ENCODE data around the gene FILIP1L.
A peak's percentile ranks its signal among the peaks of the same experiment; 100 is the strongest.

The FILIP1L gene

DNA sequence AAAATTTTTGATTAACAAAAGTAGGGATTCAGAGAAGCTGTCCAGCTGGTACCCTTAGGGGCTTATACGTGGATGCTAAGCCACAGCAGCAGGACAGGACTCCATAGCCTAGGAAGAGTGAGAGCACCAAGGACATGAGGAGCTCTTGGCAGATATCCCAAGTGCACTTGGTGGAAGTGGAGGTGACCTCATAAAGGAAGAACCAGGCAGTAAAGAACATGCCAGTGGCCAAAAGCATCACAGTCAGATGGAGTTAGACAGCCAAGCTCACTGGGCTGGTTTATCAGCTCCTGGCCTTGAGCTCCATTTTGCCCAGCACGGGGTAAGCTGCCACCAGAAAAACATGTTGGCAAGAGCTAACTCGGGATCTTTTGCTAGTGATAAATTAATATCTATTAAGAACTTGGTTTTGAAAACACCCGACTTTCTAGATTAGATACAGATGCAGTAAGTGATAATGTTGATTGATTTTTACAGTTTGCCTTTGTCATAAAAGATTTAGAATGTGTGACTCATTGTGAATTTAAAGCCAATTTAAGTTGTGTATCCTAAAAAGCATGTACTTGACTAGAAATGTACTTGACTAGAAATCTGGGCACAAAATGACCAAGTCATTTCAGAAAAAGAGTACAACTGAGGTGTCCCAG lies 188.6 kb downstream of the FILIP1L start:
- Mint-ChIP-seq H3K9me3 (peaks cover 3% of the 10 kb centered on the region in 2 donors), H3K36me3 (peaks cover 6 to 20% of the 10 kb centered on the region in 2 donors), H3K4me3 (no peak overlapping the region), H3K27me3 (no peaks in the 10 kb centered on the region), H3K27ac (no peak overlapping the region), H3K4me1 (peaks cover 13 to 15% of the 10 kb centered on the region in 2 donors)
- no peak for ATAC-seq (replicated peaks)
- no peak for DNase-seq

DNA sequence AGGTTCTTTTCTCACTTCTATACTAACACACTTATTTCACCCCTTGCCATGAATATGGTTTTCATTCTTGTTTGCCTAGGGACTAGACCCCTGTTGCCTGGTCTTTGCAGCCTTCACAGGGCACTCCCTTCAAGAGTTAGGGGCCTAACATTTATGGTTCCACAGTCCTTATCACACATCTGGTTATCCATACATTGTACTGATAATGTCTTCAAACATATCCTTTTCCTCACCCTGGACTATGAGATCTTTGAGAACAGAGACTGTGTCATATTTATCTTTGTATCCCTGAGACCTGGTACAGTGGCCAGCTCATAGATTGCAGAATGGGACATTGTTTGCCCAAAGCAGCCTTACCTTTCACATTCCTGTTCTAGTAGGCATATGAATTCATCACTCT lies 190.4 kb downstream of the FILIP1L start:
- H3K36me3 Mint-ChIP-seq: peaks cover 6 to 20% of the 10 kb centered on the region in 2 donors
- H3K4me3 Mint-ChIP-seq: no peak overlapping the region
- DNase-seq: no peak
- H3K9me3 Mint-ChIP-seq: peaks cover 3% of the 10 kb centered on the region in 2 donors
- H3K27ac Mint-ChIP-seq: no peak overlapping the region
- peaks cover 12 to 14% of the 10 kb centered on the region in 2 donors for H3K4me1 Mint-ChIP-seq
- H3K27me3 Mint-ChIP-seq: no peaks in the 10 kb centered on the region
- ATAC-seq (replicated peaks): no peak

DNA sequence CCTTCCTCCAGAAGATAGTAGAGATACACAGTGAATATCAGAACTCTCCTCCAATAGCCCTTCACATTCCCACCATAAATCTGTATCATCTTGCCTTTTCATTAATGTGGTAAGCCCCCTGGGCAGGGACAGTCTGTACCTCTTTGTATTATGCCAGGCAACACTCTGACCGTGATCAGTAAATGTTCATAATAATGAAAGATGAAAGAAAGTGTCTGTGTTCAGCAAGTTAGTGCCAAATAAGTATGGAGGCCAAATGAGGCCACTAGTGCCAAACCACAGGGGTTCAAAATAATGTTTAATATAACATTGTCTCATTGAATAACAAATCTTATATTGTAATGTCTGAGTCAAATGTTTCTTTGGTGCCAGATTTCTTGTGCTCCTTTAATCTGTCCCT lies 192.3 kb downstream of the FILIP1L start:
- ATAC-seq (replicated peaks): no peak
- H3K27ac Mint-ChIP-seq: no peak overlapping the region

DNA sequence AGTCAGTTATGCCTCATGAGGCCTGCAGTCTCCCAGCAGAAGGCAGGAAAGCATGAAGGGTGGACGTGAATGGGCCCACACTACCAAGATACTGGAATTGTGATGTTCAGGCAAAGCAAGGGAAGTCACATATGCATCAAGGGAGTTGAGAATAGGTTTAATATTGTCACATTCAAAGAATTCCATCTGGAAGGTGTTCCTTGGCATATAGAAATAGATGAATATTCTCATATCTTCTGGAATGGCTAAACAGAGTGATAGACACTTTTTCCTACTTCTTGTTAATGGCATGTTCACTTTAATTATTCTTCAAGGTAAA lies 193.0 kb downstream of the FILIP1L start:
- H3K27me3 Mint-ChIP-seq: no peaks in the 10 kb centered on the region
- peaks cover 3% of the 10 kb centered on the region in 2 donors for H3K9me3 Mint-ChIP-seq
- DNase-seq: no peak
- no peak for ATAC-seq (replicated peaks)
- no peak overlapping the region for H3K4me3 Mint-ChIP-seq
- no peak overlapping the region for H3K27ac Mint-ChIP-seq
- peaks cover 12 to 14% of the 10 kb centered on the region in 2 donors for H3K4me1 Mint-ChIP-seq
- peaks cover 10 to 27% of the 10 kb centered on the region in 2 donors for H3K36me3 Mint-ChIP-seq

More for the DNA sequence above, 192.3 kb downstream of the FILIP1L start:
- Mint-ChIP-seq H3K36me3 (peaks cover 10 to 27% of the 10 kb centered on the region in 2 donors), H3K9me3 (peaks cover 3% of the 10 kb centered on the region in 2 donors), H3K4me3 (no peak overlapping the region), H3K4me1 (peaks cover 12 to 14% of the 10 kb centered on the region in 2 donors), H3K27me3 (no peaks in the 10 kb centered on the region)
- no peak for DNase-seq

DNA sequence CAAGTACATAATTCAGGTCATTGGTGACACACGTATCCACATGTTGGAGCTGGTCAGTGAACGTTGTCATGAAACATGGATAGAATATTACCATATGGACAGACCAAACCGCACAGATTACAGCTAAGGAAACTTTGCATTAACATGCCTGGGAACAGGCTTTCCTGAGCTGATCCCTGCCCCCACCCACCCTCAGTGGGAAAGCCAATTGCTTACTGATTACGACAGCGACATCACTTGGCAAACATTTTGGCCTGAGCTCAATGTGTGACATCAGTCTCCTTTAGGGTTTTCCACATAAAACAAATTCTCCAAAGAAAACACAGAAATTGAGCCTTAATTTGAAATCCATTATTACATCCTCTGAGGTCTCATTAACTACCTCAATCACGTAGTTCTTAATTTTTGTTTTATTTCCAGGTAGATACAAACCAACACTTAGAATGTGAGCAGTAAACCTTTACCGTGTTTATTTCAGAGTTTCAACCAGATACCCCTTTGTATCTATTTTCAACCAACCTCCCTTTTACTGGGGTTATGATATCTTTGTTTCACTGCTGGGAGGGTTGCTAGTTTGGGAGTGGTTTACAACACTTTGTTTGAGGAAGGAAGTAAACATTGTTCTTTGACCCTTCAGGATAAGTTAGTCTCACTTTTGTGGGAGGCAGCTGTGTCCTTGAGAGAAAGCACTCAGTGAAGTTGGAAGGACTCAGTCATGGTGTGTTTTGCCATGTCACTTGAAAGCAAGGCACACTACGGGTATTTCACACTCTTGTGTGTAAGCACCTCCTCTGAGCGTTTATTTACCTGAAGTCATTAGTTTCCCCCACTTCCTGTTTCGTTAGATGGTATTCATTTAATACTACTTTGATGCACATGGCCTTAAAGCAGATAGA lies 193.6 kb downstream of the FILIP1L start:
- peaks cover 12 to 14% of the 10 kb centered on the region in 2 donors for H3K4me1 Mint-ChIP-seq
- H3K9me3 Mint-ChIP-seq: peaks cover 3% of the 10 kb centered on the region in 2 donors
- no peak overlapping the region for H3K27ac Mint-ChIP-seq
- ATAC-seq (replicated peaks) (peak; percentile 29 to 38), DNase-seq (no peak)
- H3K27me3 Mint-ChIP-seq: no peaks in the 10 kb centered on the region
- peaks cover 10 to 30% of the 10 kb centered on the region in 2 donors for H3K36me3 Mint-ChIP-seq
- no peak overlapping the region for H3K4me3 Mint-ChIP-seq

DNA sequence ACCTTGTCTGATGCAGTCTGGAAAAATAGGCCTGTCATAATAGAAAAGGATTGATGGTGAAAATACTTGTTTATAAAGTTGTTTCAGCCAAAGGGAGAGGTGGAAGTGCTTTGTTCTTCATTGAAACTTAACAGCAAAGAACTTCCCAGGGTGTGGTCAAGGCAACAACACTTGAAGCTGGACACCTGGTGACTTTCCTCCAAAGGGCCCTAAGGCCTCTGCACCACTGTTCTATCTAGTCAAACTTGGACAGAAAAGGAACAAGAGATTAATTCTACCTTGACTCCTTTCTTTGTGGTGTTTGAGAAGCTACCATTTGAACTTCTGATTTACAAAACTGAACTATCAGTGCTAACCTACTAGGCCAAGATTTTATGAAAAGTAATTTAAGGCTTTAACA lies 194.6 kb downstream of the FILIP1L start:
- H3K9me3 Mint-ChIP-seq: peaks cover 3% of the 10 kb centered on the region in 2 donors
- no peaks in the 10 kb centered on the region for H3K27me3 Mint-ChIP-seq
- H3K4me3 Mint-ChIP-seq: no peak overlapping the region
- ATAC-seq (replicated peaks) (no peak), DNase-seq (no peak)
- no peak overlapping the region for H3K27ac Mint-ChIP-seq
- H3K36me3 Mint-ChIP-seq: peaks cover 7 to 28% of the 10 kb centered on the region in 2 donors
- H3K4me1 Mint-ChIP-seq: peaks cover 12 to 14% of the 10 kb centered on the region in 2 donors

DNA sequence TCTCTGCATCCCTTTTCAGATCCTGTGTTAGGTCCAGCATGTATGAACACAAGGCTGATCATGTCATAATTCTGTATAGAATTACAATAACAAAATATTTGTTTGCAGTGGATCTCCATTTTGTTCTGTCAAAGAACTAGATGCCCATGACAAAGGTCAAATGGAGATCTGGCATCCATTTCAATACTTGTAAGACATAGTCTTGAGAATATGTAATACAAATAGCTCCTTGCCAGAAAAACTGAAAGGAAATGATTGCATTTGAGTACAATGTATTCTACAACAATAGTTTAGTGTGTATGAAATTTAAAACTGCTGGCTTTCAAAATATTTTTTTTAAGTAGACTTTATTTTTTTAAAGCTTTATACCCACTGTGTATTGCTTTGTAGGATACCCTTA lies 195.6 kb downstream of the FILIP1L start:
- no peaks in the 10 kb centered on the region for H3K27me3 Mint-ChIP-seq
- no peak overlapping the region for H3K4me3 Mint-ChIP-seq
- ATAC-seq (replicated peaks) (no peak), DNase-seq (no peak)
- no peak overlapping the region for H3K27ac Mint-ChIP-seq
- H3K4me1 Mint-ChIP-seq: peaks cover 14% of the 10 kb centered on the region in 2 donors
- H3K36me3 Mint-ChIP-seq: peaks cover 10 to 26% of the 10 kb centered on the region in 2 donors
- H3K9me3 Mint-ChIP-seq: peaks cover 3% of the 10 kb centered on the region in 2 donors

DNA sequence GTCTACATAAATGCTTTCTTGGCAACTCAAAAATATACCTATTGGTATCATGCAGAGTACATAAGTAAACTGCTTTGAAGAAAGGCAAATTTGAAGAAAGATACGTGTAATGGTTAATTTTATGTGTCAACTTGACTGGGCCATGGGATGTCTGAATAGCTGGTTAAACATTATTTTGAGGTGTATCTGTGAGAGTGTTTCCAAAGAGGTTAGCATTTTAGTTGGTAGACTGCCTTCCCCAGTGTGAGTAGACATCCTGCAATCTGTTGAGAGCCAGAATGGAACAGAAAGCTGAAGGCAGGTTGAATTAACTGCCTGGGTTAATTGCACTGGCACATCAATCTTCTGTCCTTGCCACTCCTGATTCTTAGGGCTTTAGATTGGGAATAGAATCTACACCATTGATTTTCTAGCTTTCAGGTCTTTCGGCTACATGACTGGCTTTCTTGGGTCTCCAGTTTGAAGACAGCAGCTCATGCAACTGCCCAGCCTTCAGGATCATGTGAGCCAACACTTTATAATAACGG lies 198.3 kb downstream of the FILIP1L start:
- Mint-ChIP-seq H3K4me3 (no peak overlapping the region), H3K4me1 (peaks cover 8 to 11% of the 10 kb centered on the region in 2 donors), H3K27ac (no peak overlapping the region), H3K36me3 (peaks cover 12 to 31% of the 10 kb centered on the region in 2 donors), H3K9me3 (peaks cover 0 to 3% of the 10 kb centered on the region in 2 donors), H3K27me3 (no peaks in the 10 kb centered on the region)
- no peak for ATAC-seq (replicated peaks)
- no peak for DNase-seq

DNA sequence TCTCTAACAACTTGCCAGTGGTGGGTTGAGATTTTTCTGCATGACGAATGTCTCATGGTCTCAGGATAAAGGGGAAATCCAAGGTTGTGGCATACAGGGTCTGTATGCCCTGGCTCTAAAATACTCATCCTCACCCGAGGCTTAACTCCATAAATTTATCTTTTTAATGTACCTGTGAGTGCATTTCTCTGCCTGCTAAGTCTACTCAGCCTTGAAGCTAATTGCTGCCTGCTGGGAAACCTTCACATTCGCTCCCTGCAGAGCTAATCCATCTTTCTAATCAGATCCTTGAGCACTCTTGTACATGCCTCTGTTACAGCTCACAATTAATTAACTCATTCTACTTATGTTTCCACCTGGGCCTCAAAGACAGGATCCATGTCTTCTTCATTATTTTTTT lies 202.9 kb downstream of the FILIP1L start:
- Mint-ChIP-seq H3K4me1 (peaks cover 9 to 14% of the 10 kb centered on the region in 2 donors), H3K4me3 (no peak overlapping the region), H3K9me3 (peaks cover 0 to 3% of the 10 kb centered on the region in 2 donors), H3K36me3 (peaks cover 13 to 30% of the 10 kb centered on the region in 2 donors), H3K27ac (no peak overlapping the region), H3K27me3 (no peaks in the 10 kb centered on the region)
- ATAC-seq (replicated peaks) (no peak), DNase-seq (no peak)

DNA sequence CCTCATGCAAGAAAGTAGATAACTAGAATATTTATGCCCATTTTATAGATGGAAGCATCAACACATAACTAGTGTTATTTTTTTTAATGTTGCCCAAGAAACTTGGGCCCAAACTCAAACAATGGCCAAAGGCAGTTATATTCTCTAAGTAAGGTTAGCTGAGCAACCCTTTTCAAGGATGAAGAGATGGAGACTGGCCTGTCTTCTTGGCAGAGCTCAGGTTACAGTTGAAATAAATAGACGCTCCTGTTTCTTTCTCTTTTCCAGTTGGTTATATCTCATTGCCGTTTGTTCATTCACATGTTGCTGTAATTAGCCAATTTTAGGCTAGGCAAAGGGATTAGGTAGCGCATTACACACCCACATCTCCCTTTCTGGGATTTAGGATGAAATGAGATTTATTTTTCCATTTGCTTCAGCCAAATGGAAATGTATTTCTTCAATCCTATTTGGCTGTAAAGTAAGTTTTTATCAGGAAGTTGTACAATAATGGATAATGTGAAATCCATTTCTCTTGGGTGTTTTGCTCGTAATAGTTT lies 203.5 kb downstream of the FILIP1L start:
- DNase-seq (no peak), ATAC-seq (replicated peaks) (no peak)
- Mint-ChIP-seq H3K36me3 (peaks cover 13 to 28% of the 10 kb centered on the region in 2 donors), H3K4me3 (no peak overlapping the region), H3K9me3 (peaks cover 0 to 3% of the 10 kb centered on the region in 2 donors), H3K4me1 (peaks cover 9 to 14% of the 10 kb centered on the region in 2 donors), H3K27ac (no peak overlapping the region), H3K27me3 (no peaks in the 10 kb centered on the region)

DNA sequence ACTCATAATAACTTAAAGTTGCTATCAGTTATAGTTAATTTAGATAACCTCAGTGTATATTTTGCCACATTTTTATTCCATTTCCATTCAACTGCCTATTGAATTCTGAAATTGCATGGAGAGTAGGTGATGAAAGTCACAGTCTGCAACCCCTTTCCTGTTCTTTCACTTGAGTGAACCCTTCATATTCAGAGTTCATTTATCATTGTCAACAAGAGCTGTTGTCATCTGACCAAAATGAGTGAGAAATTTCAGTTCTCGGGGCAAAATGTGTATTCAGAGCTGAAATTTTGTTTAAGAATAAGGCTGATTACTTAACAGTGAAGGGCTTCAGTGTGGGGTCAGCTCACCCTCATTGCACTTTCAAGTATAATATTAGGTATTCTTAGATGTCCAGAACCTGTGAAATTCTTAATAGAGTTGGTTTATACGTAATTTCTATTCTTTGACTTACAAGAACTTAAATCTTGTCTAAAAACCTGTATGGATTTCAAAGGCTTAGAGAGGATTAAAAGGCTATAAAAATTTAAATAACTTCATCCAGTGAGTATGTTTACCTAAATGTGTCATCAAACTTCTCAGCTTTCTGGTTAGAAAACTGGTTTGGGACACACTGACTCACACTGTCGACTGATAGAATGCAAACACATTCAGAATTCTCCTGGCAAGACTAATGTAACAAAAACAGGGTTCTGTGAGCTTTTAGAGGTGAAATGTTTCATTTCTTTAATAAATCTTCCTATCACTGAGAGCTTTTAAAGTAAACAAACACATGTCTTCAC lies 204.4 kb downstream of the FILIP1L start:
- Mint-ChIP-seq H3K4me1 (peaks cover 13 to 18% of the 10 kb centered on the region in 2 donors), H3K9me3 (peaks cover 0 to 3% of the 10 kb centered on the region in 2 donors), H3K27ac (no peak overlapping the region), H3K4me3 (no peak overlapping the region), H3K36me3 (peaks cover 13 to 29% of the 10 kb centered on the region in 2 donors), H3K27me3 (no peaks in the 10 kb centered on the region)
- ATAC-seq (replicated peaks) (no peak), DNase-seq (no peak)

DNA sequence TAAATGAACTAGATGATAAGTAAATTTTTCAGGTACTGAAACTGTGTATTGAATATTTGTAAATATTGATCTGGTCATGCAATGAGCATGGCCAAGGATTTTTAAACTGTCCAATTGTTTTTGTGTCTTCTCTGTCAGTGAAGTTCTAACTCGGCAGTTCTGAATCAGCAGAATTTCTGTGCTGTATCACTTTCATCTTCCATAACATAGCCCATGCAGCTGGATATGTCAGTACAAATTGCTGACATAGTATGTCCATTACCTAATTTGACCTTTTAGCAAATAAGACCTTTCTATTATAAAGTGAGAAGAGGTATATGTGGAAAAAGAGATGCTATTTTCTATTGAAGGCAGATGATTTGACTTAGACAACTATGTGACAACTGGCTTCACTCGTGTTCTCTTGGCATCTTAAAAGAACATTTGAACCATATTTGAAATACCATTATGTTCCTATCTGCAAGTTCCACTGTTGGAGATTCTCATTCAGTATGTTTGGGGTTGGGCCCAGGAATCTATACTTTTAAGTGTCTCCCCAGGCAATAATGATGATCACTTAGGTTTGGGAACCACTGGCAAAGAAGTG lies 206.2 kb downstream of the FILIP1L start:
- Mint-ChIP-seq H3K9me3 (peaks cover 0 to under 1% of the 10 kb centered on the region in 2 donors), H3K4me3 (no peak overlapping the region), H3K27ac (no peak overlapping the region), H3K36me3 (peaks cover 8 to 27% of the 10 kb centered on the region in 2 donors), H3K27me3 (no peaks in the 10 kb centered on the region), H3K4me1 (peaks cover 14 to 18% of the 10 kb centered on the region in 2 donors)
- DNase-seq: no peak
- no peak for ATAC-seq (replicated peaks)

DNA sequence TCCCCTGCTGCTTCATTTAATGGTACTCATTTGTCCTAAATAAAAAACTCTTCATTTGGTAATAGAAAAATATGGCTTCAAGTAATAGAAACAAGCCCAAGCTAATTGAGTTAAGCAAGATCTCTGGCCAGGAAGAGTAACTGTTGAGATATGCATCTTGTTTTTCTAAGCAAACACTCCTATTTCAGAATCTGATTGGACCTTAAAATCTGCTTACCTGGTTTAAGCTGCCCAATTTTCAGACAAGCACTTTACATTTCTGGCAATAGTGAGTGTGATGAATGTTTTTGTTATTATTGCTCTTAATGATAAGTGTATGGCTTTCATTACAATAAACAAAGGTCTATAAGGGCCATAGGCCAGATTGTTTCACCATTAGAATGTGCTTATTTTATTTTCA lies 210.4 kb downstream of the FILIP1L start:
- Mint-ChIP-seq H3K9me3 (no peaks in the 10 kb centered on the region), H3K27ac (no peak overlapping the region), H3K4me3 (no peak overlapping the region), H3K4me1 (peaks cover 14 to 21% of the 10 kb centered on the region in 2 donors), H3K36me3 (peaks cover 7 to 15% of the 10 kb centered on the region in 2 donors), H3K27me3 (no peaks in the 10 kb centered on the region)
- ATAC-seq (replicated peaks): no peak
- DNase-seq: no peak

Data from stimulated activated naive B cell treated with anti-CD40 and anti-IgM and Interleukin-4, amounts not matched to agents 10 μg/mL and 1 μg/mL and 100 μg/mL, for 72 hours (primary cell).